GM10266 (cell line): ENCODE results near the gene NKX2-4.
"Not testable (repeated sequence)": the region's sequence is repeated elsewhere in the genome, so short reads cannot be mapped to it uniquely, and the experiment has no call there.

Source experiments
- DNase-seq: peaks from one replicate; pipeline ENCODE4 v3.0.0; 2012; ENCODE audit errors: extremely low spot score
- TF ChIP-seq, protein P1 (sequence below): IDR thresholded peaks from 2 replicates; pipeline ENCODE4 v1.5.1; 2012; ENCODE audit warnings: mild to moderate bottlenecking, low read depth; ENCODE audit not compliant: control insufficient read depth, insufficient read depth; ENCODE audit errors: missing control alignments

Gene NKX2-4

DNA sequence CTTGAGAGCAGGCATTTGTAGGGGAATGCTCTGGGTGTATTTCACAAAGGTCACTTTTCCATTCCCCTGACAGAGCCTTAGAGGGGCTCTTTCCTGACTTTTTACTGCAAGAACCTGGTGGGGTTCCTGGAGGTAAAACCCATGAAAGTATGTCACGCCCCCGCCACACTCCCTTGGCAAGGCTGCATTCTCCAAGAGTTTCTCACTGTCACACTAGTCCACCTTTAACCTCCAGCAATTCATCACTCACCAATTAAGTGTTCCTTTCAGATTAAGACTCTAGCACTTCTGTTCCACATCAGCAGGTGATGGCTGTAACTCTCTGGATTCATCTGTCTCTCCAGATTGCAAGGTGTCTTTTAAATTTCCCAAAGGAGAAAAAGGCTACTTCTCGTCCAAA lies 32.7 kb upstream of the NKX2-4 start:
- TF ChIP-seq, protein P1, sequence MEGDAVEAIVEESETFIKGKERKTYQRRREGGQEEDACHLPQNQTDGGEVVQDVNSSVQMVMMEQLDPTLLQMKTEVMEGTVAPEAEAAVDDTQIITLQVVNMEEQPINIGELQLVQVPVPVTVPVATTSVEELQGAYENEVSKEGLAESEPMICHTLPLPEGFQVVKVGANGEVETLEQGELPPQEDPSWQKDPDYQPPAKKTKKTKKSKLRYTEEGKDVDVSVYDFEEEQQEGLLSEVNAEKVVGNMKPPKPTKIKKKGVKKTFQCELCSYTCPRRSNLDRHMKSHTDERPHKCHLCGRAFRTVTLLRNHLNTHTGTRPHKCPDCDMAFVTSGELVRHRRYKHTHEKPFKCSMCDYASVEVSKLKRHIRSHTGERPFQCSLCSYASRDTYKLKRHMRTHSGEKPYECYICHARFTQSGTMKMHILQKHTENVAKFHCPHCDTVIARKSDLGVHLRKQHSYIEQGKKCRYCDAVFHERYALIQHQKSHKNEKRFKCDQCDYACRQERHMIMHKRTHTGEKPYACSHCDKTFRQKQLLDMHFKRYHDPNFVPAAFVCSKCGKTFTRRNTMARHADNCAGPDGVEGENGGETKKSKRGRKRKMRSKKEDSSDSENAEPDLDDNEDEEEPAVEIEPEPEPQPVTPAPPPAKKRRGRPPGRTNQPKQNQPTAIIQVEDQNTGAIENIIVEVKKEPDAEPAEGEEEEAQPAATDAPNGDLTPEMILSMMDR = no peak
- no peak for DNase-seq

DNA sequence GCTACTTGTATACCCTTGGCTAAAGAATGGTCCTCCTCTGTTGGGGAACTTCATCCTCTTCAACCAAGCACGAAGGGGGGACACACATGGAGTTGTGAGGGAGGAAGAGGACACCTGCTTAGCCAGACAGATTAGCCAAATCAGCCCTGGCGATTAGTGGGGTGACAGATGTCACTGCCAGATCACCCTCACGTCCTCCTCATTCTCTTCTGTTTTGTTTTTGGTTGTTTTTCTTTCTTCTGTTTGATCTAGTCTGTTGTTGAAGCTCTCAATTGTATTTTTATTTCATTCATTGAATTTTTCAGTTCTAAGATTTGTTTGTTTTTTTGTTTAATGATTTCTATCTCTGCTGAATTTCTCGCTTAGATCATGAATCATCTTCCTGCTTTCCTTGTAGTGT lies 27.5 kb upstream of the NKX2-4 start:
- TF ChIP-seq, protein P1 = no peak
- DNase-seq = no peak

DNA sequence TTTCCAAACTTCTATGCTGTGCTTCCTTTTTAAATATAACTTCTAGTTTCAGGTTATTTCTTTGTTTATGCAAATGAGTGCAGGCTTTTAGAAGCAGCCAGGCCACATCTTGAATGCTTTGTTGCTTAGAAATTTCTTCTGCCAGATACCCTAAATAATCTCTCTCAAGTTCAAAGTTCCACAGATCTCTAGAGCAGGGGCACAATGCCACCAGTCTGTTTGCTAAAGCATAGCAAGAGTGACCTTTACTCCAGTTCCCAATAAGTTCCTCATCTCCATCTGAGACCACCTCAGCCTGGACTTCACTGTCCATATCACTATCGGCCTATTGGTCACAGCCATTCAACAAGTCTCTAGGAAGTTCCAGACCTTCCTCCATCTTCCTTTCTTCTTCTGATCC lies 26.4 kb upstream of the NKX2-4 start:
- DNase-seq = not testable (repeated sequence)

DNA sequence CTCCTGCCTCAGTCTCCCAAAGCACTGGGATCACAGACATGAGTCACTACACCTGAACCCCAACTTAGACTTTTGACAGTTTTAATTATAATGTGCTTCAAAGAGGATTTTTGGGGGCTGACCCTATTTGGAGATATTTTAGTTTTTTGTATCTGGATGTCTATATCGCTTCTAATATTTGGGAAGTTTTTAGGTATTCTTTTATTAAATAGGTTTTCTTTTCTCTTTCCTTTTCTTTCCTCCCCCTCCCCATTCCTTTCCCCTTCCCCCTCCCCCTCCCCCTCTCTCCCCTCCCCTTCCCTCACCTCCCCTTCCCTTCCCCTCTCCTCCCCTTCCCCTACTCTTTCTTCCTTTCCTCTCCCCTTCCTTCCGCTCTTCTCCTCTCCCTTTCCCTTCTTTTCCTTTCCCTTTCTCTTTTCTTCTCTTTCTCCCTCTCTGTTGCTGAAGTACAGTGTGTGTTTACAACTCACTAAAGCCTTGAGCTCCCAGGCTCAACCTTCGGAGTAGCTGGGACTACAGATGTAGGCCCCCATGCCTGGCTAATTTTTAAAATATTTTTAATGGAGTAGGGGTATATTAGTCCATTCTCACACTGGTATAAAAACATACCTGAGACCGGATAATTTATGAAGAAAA lies 24.4 kb upstream of the NKX2-4 start:
- no peak for DNase-seq
- TF ChIP-seq, protein P1 = no peak

DNA sequence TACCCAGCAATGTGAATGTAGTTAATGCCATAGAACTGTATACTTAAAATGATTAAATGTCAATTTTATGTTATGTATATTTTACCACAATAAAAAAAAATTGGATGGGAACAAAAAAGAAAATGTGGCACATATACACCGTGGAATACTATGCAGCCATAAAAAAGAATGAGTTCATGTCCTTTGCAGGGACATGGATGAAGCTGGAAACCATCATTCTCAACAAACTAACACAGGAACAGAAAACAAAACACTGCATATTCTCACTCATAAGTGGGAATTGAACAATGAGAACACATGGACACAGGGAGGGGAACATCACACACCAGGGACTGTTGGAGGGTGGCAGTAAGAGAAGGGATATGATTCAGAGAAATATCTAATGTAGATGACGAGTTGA lies 21.8 kb upstream of the NKX2-4 start:
- DNase-seq = not testable (repeated sequence)

DNA sequence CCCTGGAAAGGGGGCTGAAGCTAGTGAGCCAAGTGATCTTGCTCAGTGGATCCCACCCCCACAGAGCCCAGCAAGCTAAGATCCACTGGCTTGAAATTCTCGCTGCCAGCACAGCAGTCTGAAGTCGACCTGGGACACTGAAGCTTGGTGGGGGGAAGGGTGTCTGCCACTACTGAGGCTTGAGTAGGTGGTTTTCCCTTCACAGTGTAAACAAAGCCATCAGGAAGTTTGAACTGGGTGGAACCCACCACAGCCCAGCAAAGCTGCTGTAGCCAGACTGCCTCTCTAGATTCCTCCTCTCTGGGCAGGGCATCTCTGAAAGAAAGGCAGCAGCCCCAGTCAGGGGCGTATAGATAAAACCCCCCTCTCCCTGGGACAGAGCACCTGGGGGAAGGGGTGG lies 16.7 kb upstream of the NKX2-4 start:
- not testable (repeated sequence) for DNase-seq

DNA sequence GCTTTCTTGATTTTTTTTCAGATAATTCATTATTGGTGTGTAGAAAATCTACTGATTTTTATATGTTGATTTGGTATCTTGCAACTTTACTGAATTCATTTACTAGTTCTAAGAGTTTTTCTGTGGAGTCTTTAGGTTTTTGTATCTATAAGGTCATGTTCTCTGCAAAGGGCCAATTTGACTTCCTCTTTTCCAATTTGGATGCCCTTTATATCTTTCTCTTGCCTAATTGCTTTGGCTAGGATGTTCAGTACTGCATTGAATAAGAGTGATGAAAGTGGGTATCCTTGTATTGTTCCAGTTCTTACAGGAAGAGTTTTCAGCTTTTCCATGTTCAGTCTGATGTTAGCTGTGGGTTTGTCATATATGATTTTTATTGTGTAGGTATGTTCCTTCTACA lies 14.4 kb upstream of the NKX2-4 start:
- TF ChIP-seq, protein P1 = no peak
- no peak for DNase-seq

DNA sequence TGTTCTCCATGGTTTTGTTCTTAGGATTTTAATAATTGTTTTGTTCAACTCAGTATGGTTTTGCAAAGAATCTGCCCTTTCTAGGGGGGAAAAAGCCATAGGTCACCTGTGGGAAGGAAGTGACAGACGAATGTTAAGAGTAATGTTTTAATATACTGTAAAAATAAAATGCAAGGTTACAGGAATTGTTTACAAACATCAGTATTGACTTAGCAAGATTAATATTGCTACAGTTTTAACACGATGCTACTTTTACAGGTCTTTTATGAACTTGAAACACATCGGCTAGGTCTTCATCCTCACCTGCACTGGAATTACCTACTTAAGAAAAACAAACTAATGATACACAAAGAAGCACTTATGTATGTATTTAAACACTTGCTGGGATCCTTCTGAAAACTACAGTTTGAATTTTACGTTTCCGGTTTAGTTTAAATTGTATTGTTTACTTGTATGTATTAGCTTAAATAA lies 1.7 kb upstream of the NKX2-4 start:
- TF ChIP-seq, protein P1 = no peak
- no peak for DNase-seq

DNA sequence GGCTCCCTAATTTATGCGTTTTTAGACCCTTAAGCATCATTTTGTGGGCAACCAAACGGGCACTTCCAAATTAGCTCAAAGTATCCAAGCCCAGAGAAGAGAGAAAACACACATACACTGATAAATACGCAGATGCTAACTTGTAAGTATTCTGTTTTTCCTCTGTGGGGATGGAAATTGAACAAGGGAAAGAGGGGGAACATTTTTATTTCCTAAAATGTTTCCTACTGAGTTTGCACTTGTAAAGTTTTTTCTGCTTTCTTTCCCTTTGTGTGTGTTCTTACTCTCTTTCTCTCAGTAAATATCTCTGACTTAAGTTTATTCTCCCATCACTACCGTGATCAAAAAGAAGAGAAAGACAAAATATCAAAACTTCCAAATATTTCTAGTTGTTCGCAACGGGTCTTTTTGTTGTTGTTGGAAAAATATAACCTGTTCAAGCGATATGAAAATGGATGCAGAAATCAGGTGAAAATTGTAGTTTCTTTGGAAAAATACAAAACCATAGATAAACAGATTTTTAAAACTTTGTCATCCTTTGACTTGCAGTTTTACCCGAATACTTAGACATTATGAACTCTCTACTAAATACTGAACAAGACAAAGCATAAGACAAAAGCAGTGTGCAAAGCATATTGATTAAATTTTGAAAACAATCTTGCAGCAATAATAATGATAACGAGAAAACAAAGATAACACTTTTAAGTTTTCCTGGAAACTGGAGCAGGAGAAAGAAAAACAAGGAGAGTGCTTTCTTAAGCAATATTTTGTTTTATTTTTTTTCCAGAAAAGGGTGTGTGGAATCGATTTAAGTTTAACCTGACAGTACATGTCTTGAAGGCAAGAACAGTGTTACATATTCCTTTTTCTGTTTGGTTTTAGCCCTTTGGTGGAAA lies 1.0 kb upstream of the NKX2-4 start:
- no peak for DNase-seq

More for the DNA sequence above, 1.0 kb upstream of the NKX2-4 start:
- TF ChIP-seq, protein P1 = no peak
